Measurements from ENCODE around the gene POLE3. TPM values are rescaled to one million over a fixed set of nuclear protein-coding genes. Genes with fewer than 3 reads are reported as not detected.

Gene POLE3
- total RNA-seq (2021) (53.8 and 64.5 TPM in 2 replicates), Bru-seq, nascent RNA (percentile 94 among the genes with signal in this experiment), BruChase-seq, experiment 1, labeled RNA remaining after a 2-hour chase (percentile 97 among the genes with signal in this experiment), BruChase-seq, experiment 2, labeled RNA remaining after a 6-hour chase (percentile 99 among the genes with signal in this experiment)
- long read RNA-seq, transcript POLE3-201 (4 exons, 2,109 nt) = major isoform, 134 of 155 reads
- long read RNA-seq, transcript POLE3-203 (3 exons, 455 nt) = minor isoform, 6 of 155 reads
- long read RNA-seq, partial matches to known transcripts = 2 of 155 reads
- long read RNA-seq, other reads (novel, unspliced or antisense) = 11 of 155 reads

- Histone ChIP-seq H3K79me2 (ENCODE audit: low read depth) (peaks cover 21% of the 10 kb centered on the region), H3K27me3 (ENCODE audit: insufficient read depth, low read depth) (no peaks in the 10 kb centered on the region), H3K27ac (peak within 1 kb of the TSS; percentile 89), H3K4me3 (peak within 1 kb of the TSS; percentile 76), H3K4me1 (replicated peaks; ENCODE audit: insufficient read depth) (peaks cover 18% of the 10 kb centered on the region), H3F3A (ENCODE audit: insufficient read depth, low read depth) (peaks cover 30% of the 10 kb centered on the region), H3K9me3 (ENCODE audit: insufficient read depth, low read depth) (no peaks in the 10 kb centered on the region), H3K36me3 (ENCODE audit: low read depth) (peaks cover 11% of the 10 kb centered on the region), H4K20me1 (ENCODE audit: insufficient read depth) (no peaks in the 10 kb centered on the region), H2AFZ (peak within 1 kb of the TSS; percentile 88), H3K4me2 (peak within 1 kb of the TSS; percentile 80), H3K9me2 (ENCODE audit: insufficient read depth) (no peaks in the 10 kb centered on the region)
- POLR2A ChIA-PET (ENCODE audit: unreplicated experiment) = interaction anchor here (0.6 to 1.1 kb wide), 9 partner anchors 9 to 493 kb away, joined by 3 to 6 read pairs (median 4); partner anchors contain the start of genes ALAD, FKBP15 and SLC31A1
- intact Hi-C loops (cut with micrococcal nuclease; ENCODE audit: unreplicated experiment) = loop anchor here (1.0 kb wide), 3 partner anchors 70 to 189 kb away; partner anchors contain the start of genes CDC26, FKBP15, PRPF4 and SLC31A1
- DNase-seq = peak; percentile 87 to 95
- BruUV-seq (replicated peaks) = no TSS peak
- CTCF ChIA-PET = interaction anchor here (0.7 to 1.1 kb wide), 4 partner anchors 9 to 248 kb away, joined by 3 to 8 read pairs (median 4); partner anchors contain the start of gene ALAD
- no peak for TF ChIP-seq CTCF (conservative IDR thresholded peaks at IDR 0.05)
Measured at GRCh38 chr9:113410207-113410864, at the start of gene POLE3, which contains the start of gene C9orf43. POLE3 (minus strand) TSS chr9:113410675; CDS start chr9:113410293, 382 bp downstream. C9orf43 (plus strand) TSS chr9:113410747; CDS start chr9:113413494, 2,747 bp downstream.

DNA sequence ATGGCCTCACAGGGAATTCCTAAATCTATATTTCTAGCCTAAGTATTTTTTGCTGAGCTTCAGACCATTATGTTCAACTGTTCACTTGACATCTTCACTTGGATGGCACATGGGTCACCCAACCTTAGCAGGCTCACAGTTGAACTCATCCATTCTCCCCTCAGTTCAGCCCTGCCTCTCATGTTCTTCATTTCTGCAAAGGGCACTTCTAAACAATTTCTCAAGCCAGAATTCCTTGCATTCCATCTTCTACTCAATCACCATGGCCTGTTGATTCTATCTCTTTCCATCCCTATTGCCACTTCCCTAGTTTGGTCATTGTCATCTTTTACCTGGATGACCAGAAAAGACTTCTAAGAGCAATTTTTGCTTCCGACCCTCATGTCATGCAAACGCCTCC is 45.8 kb upstream of the POLE3 start:
- TF ChIP-seq EZH2 (IDR thresholded peaks at IDR 0.05; ENCODE audit: low read depth) = no peak
- TF ChIP-seq CTCF (conservative IDR thresholded peaks at IDR 0.05) = no peak
- Histone ChIP-seq H3K9me2 (ENCODE audit: insufficient read depth) (no peaks in the 10 kb centered on the region), H4K20me1 (ENCODE audit: insufficient read depth) (no peaks in the 10 kb centered on the region), H2AFZ (no peak overlapping the region), H3K36me3 (ENCODE audit: low read depth) (no peaks in the 10 kb centered on the region), H3K4me3 (no peak overlapping the region), H3K79me2 (ENCODE audit: low read depth) (no peaks in the 10 kb centered on the region), H3K27me3 (ENCODE audit: insufficient read depth, low read depth) (no peaks in the 10 kb centered on the region), H3K4me1 (replicated peaks; ENCODE audit: insufficient read depth) (peaks cover 28% of the 10 kb centered on the region), H3K9me3 (ENCODE audit: insufficient read depth, low read depth) (no peaks in the 10 kb centered on the region), H3K27ac (peak overlapping the region; percentile 85), H3F3A (ENCODE audit: insufficient read depth, low read depth) (peaks cover 28% of the 10 kb centered on the region), H3K4me2 (peak overlapping the region; percentile 51; the same call in 1 of the 2 replicates)
- POLR2A ChIA-PET (ENCODE audit: unreplicated experiment) = no interaction called here
- no TSS peak for BruUV-seq (replicated peaks)
- peak in 1 of 2 experiments; percentile 59 for DNase-seq
- CTCF ChIA-PET = no interaction called here
- intact Hi-C loops (cut with micrococcal nuclease; ENCODE audit: unreplicated experiment) = no loop called here

All from PC-9 (cell line).